HL-60/S4 (cell line): ENCODE results near the gene PPM1L.

Experiments
- in situ Hi-C: fragments of 300-500 bp; cut with MboI; formaldehyde crosslinking; loops from 2 replicates; pipeline ENCODE4 v1.14.3; 2022; ENCODE audit warnings: low sequenced_read_pairs

Gene PPM1L

DNA sequence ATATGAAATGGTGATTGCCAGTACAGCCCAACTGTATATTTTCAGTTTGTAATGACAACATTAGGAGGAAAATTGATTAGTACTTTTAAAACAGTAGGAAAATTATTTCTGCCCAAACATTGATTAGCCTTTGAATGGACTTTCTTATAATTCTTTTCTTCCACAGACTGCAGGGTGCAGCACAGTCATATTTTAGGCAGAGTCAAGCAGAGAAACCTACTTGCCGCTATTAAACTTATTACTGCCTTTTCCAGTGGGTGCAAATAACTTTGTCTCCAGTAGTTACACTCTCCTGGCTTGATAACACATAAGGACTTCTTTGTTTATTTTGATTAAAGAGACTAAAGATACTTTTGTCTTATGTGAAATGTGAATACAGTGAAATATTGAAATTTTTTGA, 85.4 kb downstream of the PPM1L start:
- in situ Hi-C loops = no loop called here

DNA sequence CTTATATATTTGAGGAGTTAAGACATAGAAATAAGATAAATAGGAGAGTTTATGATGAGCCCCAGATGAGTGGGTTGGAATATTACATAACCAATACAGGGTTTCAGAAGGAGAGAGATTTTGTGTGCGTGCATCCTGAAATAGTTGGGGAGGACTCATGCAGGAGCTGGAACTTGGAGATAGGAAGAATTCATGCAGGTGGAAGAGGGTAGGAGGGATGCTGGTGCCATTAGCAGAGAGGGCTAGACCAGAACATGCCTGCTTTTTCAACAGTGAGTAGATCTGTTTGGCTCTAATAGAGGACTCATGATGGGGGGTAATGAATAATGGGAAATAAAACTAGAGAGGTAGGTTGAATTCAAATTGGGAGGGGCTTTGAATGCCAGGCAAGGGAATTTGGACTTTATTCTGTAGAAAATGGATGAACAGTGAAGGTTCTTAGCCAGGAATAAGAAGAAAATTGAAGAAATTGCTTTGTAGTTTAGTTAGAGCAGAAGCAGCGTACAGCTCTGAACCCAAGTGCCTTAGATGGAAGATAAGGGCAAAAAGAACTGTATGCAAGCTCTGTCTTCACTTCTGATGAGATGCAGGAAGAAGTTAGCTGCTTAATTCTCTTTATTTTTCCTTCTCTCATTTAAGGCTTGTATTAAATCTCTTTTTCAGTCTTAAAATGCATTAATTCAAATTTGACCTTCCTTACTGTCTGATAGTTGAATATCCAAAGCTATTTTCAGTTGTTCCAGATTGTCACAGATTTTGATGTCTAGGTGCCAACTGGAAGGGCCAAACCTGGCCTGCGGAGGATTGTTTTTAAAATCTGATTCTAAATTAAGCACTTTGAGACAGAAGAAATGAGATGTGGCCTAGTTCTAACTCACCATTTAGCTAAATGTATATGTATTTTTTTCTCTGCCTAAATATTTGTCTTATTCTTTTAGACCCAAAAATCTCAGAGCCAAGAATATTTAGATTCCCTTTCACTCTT, 86.3 kb downstream of the PPM1L start:
- in situ Hi-C loops = no loop called here

DNA sequence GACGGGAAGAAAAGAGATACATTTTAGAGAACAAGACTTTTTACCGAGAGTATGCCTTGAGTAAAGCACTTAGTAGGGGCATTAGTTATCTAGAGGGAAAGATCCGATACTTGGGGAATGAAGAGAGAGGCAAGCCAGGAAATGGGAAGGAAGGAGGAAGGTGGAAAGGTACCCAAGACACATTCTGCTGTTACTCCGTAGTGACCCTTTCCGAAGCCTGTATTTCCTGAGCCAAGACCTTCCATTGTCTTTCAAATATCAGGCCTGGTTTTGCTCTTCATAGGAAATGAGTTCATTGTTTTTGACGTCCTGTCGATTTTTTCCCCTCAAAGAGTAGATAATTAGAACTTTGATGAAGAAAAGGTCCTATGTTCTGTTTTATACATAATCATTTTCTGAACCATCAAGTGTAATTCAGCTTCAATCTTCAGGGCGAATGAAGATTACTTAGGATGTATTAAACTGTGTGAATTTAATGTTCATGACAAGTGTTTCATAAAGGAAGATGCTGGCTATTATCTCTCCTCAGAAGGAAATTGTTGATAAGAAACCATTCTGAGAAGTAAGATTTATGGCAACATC, 95.7 kb downstream of the PPM1L start:
- in situ Hi-C loops = no loop called here

DNA sequence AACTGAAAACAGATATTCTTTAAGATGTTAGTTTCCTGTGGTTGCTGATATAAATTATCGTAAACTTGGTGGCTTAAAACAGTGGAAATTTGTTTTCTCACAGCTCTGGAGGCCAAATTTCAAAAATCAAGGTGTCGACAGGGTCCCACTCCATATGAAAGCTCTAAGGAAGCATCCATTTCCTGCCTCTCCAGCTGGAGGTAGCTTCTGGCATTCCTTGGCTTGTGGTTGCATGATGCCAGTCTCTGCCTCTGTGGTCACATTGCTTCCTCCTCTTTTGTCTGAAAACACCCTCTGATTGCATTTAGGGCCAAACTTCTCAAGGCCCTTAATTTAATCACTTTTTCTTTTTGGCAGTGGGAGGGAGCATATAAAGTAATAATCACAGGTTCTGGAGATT, 96.8 kb downstream of the PPM1L start:
- in situ Hi-C loops = no loop called here

DNA sequence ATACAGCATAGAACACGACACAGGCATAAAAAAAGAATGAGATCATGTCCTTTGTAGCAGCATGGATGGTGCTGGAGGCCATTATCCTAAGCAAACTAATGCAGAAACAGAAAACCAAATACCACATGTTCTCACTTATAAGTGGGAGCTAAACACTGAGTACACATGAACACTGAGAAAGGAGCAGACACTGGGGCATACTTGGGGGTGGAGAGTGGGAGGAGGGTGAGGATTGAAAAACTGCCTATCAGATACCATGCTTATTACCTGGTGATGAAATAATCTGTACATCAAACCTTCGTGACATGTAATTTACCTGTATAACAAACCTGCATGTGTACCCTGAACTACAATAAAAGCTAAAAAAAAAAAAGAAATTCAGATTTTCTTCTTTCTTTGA, 100.4 kb downstream of the PPM1L start:
- in situ Hi-C loops = no loop called here

DNA sequence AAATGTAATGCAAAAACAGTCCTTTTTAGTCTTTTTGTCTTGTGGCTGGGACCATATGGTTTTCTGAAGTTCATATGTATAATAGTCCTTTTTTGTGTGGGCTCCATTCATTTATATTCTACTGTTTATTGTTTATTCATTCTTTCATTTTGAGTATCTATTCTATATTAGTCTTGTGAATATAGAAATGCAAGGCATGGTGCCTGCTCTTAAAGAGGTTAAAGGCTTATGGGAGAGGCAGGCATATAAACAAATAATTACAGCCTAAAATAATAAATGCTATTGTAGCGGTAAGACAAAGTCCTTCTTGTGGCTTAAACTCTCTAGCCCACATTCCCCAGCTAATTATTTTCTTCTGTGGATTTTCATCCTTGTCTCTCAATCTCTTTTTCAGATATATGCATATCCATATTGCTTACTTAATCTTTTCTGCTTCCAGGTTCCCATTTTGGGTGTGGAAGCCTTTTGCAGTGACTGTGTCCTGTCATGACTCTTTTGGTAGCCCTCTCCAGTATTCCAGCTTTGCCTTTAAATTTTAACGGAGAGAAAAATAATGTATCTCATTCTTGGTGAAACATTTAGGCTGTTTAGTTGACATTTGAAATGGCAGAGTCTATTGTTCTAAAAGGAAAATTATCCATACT, 101.6 kb downstream of the PPM1L start:
- in situ Hi-C loops = no loop called here

DNA sequence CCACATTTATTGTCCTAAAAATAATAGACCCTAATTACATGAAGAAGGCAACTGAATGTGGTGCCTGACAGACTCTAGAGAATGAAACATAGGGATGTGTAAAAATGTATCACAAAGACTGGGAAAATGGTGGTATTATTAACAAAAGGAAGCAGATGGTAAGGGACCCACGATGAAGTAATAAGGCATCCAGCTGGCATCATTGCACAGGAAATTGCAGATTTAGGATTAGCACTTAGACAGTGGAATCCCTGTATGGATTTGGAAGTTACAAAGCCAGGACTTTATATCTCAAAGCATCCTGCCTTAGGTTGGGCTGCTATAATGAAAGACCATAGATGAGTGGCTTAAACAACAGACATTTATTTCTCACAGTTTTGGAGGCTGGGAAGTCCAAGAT, 104.3 kb downstream of the PPM1L start:
- in situ Hi-C loops = no loop called here

DNA sequence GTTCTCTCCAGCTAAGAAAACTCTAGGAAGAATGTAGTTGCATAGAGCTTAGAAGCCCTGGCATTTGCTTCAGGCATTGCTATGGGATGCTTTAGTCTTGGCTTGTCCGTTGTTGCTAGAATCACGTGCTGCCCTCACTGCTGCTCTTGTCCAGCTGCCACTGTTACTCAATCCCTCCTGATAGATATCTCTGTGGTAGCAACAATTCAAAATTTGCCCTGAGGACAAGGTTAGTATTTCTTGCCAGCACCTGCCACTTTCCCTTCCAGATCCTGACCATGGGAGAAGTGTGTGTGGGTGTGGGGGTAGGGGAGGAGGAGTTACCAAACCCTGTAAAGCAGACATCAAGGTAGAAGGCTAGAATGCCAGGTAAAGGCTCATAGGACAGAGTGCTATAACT, 113.8 kb downstream of the PPM1L start:
- in situ Hi-C loops = no loop called here

DNA sequence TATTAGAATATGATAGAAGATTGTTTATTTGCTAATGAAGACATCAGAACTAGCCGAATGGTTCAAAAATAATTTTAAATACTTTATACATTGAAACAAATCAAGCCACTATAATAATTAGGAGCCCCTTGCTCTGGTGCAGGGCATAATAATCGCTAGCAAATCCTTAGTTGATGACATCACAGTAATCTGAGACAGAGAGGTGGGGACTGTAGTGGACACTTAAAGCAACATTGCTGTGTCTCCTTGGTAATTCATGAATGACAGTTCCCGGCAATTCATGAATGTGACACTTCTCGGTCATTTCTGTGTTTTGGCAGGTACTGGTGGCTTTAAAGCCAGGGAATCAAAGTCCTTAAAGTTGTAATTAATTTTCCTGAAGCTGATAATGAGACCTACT, 114.3 kb downstream of the PPM1L start:
- in situ Hi-C loops = no loop called here

DNA sequence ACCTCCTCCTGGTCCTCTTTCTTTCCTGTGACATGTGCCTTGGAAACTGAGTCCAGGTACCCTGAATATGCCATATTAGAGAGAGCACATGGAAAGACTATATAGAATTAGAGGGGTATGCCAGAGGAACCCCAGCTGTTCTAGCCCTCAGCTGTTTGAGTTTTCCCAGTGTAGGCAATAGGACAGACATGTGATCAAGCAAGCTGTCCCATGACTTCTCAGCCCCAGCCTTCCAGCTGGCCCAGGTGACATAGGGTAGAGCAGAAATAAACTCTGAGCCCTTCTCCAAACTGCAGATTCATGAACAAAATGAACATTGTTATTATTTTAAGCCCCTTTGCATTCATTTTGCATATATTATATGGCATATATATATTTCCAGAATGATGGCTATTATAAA, 118.7 kb downstream of the PPM1L start:
- in situ Hi-C loops = no loop called here

DNA sequence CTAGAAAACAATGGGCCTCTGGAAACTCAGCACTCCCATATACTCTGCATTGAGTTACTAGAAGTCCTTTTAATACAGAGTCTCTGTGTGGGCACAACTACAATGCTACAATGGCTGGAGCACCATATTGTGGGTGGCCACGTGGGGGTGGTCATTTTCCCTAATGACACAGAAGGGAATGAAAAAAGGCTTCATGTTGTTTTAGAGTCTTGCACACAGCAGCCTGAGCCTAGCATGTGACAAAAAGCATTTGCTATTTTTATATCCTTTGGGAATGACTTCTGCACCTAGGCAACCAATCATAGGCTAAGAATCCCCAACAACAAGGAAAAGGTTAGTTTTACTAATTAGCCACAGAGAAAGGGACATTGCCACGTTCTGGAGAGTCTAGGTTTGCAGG, 120.6 kb downstream of the PPM1L start:
- in situ Hi-C loops = no loop called here

DNA sequence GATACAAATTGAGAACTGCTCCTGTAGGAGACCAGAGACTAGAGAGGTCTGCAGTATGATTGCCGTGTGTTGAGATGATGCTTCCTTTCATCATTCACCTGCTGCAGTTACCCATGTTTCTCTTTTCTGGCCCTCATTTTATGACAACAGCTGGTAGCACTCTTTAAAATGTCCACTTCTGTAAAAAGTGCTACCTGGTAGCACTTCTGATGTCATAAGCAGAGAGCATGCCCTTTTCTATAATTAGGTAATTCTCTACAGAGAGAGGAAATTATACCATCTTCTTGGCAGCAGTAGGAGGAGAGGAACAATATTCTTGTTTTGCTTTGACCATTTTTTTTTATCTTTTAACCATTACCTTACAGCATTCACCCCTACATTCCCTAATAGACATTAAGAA, 123.8 kb downstream of the PPM1L start:
- in situ Hi-C loops = no loop called here

DNA sequence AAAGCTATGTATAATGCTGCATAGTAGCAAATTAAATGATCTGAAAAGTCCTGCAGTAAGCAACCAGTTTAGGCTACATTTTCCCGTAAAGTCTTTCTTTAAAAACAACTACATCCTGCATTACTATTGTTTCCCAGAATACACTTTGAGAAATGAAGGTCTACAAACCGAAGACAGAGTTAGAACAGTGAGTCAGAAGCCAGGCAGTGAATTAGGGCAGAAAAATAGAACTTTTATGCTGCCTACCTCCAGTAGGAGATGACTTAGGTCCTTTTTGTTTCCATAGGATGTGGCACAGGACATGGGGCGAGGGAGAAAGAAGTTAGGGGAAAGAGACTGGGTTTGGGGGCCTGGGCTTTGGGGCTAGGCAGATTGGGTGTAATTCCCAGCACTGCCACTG, 127.3 kb downstream of the PPM1L start:
- in situ Hi-C loops = no loop called here

DNA sequence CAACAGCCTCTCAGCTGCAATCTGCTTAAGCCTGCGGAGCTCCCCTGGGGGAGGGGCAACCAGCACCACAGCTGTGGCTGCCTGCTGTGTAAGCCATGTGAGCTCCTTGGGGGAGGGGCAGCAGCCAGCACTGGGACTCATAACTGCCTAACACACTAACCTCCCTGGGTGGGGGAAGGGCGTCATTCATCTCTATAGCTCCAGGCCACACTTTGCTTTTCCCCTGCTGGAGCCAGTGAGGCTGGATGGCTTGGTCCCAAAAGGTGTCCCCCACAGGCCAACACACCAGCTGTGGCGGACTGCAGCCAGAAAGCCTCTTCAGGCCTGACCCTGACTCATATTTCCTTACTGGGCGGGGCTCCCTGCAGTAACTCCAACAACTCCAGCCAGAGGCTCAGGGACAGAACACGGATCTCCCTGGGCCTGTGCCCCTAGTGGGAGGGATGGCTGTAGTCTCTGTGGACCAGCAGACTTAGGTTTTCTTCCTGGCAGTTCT, 129.8 kb downstream of the PPM1L start:
- in situ Hi-C loops = no loop called here

DNA sequence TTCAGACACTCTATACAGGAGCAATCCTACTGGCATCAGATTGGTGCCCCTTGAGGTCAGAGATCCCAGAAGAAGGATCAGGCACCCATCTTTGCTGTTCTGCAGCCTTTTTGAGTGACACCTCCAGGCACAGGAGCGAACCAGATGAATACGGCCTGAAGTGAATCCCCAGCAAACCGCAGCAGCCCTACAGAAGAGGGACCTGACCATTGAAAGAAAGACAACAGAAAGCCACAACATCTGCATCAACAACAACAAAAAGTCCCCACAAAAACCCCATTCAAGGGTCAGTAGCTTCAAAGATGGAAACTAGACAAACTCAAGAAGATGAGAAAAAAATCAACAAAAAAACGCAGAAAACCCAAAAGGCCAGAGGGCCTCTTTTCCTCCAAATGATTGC, 130.4 kb downstream of the PPM1L start:
- in situ Hi-C loops = no loop called here

DNA sequence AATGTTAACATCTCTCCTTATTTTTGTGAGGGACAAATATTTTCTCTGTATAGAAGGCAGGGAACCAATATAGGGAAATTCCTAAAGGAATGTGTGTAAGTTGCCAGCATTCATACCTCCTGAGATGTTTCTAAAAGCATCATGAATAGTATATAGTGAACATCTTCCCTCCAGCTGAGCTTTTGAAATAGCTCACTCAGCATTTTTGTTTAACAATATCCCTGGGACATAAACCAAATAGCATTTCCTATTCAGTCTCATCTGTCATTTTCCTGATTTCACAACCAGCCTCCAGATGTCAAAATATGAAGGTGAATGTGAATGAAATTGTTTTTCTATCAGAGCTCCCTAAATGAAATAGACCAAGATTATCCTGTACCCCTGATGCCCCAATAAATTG, 137.2 kb downstream of the PPM1L start:
- in situ Hi-C loops = no loop called here

DNA sequence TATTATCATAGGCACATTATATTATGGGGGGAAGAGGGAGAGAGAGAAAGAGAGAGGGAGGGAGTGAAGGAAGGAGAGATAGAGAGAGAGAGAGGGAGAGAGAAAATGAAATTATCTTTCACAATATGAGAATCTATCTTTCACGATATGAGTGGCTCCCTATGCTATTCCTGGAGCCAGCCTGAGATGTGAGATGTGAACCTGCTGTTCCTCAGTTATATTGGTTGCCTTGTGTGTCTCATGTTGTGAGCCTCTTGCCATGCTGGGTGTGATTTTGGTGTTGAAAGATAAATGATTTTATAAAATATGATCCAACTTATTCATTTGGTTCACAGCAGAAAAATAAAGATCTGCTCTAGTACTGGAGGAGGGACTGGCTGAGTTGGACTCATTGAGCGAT, 148.7 kb downstream of the PPM1L start:
- in situ Hi-C loops = no loop called here

DNA sequence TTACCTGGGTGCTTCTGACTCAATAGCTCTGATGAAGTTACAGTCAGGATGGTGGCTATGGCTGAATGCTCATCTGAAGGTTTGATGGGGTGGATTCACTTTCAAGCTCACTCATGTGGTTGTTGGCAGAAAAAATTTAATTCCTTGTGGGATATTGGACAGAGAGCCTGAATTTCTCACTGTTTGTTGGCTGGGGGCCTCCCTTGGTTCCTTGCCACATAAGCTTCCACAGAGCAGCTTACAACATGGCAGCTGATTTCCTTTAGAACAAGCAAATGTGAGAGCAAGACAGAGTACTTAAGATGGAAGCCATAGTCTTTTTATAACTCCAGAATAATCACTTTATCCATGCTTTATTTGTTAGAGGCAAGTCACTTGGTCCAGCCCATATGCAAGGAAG, 150.6 kb downstream of the PPM1L start:
- in situ Hi-C loops = no loop called here

DNA sequence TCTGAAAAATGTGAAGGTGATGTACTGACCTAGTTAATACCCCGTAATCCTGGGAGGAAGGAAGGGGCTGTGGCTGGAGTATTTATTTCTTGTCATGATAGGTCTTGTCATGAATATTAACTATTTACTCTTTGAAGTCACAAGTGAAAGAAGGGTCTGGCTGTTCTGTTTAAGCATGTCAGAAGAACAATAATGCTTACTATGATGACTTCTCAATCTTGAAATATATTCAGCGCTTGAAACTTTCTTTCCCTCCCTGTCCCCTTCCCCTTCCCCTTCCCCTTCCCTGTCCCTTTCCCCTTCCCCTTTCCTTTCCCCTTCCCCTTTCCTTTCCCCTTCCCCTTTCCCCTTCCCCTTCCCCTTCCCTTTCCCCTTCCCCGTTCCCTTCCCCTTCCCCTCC, 153.9 kb downstream of the PPM1L start:
- in situ Hi-C loops = no loop called here

DNA sequence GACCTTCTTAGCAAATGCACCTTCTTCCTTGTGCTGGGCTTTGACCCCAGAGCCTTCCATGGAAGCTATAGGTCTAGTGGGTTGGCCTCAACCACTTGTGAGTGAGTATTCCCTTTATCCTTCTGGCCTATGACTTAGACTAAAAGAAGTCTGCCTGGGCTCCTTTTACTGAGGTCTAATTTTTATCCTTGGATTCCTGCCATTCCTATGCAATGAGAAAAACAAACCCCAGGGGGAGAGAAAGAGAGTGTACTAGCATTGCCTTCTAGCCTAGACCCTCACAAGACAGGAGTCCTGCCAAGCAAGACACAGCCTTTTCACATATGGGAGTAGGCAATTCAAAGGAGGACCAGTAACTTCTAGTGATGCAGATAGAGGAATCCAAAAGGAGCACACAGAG, 155.4 kb downstream of the PPM1L start:
- in situ Hi-C loops = no loop called here

DNA sequence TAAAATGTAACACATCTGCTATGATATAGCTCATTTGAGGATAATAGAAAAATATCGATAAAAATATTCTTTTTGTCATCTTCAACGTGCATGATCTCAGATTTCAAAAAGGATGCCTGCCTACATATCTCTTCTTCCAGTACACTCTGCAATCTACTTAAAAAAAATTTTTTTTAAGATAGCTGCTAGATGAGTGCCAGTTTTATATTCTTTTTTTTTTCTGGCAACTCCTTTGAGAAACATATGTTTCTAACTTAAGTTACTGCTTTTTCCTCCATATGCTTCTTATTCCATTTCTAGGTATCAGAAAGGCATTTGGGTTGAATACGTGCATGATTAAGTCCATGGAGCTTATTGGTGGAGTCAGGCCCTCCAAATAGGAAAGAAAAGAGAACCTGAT, 160.4 kb downstream of the PPM1L start:
- in situ Hi-C loops = no loop called here

DNA sequence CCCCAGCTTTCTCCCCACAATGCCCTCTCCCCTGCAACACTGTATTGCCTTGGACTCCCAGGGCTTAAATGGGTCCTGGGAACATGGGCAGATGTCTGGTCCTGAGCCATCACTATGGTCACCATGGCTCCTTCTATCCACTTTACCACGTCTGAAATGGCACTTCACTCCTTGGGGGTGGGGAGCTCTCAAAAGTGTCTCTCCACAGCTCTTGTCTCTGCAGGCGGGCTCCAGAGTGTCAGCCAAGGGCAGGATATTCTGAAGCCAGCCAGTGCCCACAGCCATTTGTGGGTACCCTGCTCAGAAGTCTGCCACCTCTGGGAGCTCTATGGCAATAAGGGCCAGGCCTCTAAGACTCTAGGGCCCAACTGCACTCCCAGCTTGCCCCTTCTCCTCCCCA, 163.9 kb downstream of the PPM1L start:
- in situ Hi-C loops = no loop called here
